ENCODE measurements around the gene DUSP16.
A peak's percentile ranks its signal among the peaks of the same experiment; 100 is the strongest.
"Not testable (repeated sequence)": the region's sequence is repeated elsewhere in the genome, so short reads cannot be mapped to it uniquely, and the experiment has no call there.

DUSP16 gene

GRCh38 chr12:12488823-12489550 is 73.7 kb downstream of the DUSP16 start:
- DNase-seq, result no peak

GRCh38 chr12:12488296-12488695 is 74.4 kb downstream of the DUSP16 start:
- no peak for DNase-seq

GRCh38 chr12:12487490-12487889 is 75.2 kb downstream of the DUSP16 start:
- DNase-seq, result no peak

GRCh38 chr12:12486661-12487240 is 75.9 kb downstream of the DUSP16 start:
- no peak for DNase-seq

GRCh38 chr12:12483438-12483837 is 79.2 kb downstream of the DUSP16 start:
- no peak for DNase-seq

- no peak for DNase-seq
Observed at GRCh38 chr12:12482959-12483358, 79.7 kb downstream of the DUSP16 start.

GRCh38 chr12:12482150-12482761 is 80.4 kb downstream of the DUSP16 start:
- DNase-seq, result no peak

- DNase-seq, result no peak
Observed at GRCh38 chr12:12481631-12482030, 81.0 kb downstream of the DUSP16 start.

GRCh38 chr12:12480074-12480473 is 82.6 kb downstream of the DUSP16 start:
- DNase-seq, result no peak

GRCh38 chr12:12477532-12477890 is 85.2 kb downstream of the DUSP16 start:
- no peak for DNase-seq

- DNase-seq, result no peak
Observed at GRCh38 chr12:12476857-12477531, 85.7 kb downstream of the DUSP16 start.

GRCh38 chr12:12474931-12475795 is 87.5 kb downstream of the DUSP16 start:
- DNase-seq, result peak; percentile 9

GRCh38 chr12:12474471-12474928 is 88.2 kb downstream of the DUSP16 start:
- DNase-seq, result no peak

GRCh38 chr12:12473223-12473622 is 89.4 kb downstream of the DUSP16 start:
- DNase-seq, result no peak

- not testable (repeated sequence) for DNase-seq
Observed at GRCh38 chr12:12471982-12472961, 90.4 kb downstream of the DUSP16 start.

GRCh38 chr12:12470751-12471306 is 91.8 kb downstream of the DUSP16 start:
- DNase-seq, result no peak

GRCh38 chr12:12469386-12469785 is 93.3 kb downstream of the DUSP16 start:
- no peak for DNase-seq

GRCh38 chr12:12468575-12468974 is 94.1 kb downstream of the DUSP16 start:
- DNase-seq, result no peak

GRCh38 chr12:12467688-12468261 is 94.9 kb downstream of the DUSP16 start:
- DNase-seq, result no peak

GRCh38 chr12:12467264-12467663 is 95.4 kb downstream of the DUSP16 start:
- no peak for DNase-seq

- no peak for DNase-seq
Observed at GRCh38 chr12:12466157-12466556, 96.5 kb downstream of the DUSP16 start.

Measured in hematopoietic multipotent progenitor cell treated with erythropoietin and hydrocortisone succinate and interleukin-3 and kit ligand, for 8 days (in vitro differentiated cells).